ENCODE data around the gene NIBAN1. TPM values are rescaled to one million over a fixed set of nuclear protein-coding genes. Genes with fewer than 3 reads are reported as not detected.

Gene NIBAN1
- total RNA-seq, 1 experiment from 2014 or later = 8.1 TPM

- ChIA-PET POLR2A (no interaction called here), CTCF (no interaction called here)
- Mint-ChIP-seq H3K4me1 (peaks cover 20% of the 10 kb centered on the region), H3K27me3 (ENCODE audit: low read depth) (no peaks in the 10 kb centered on the region), H3K27ac (no peak overlapping the region), H3K36me3 (no peaks in the 10 kb centered on the region), H3K4me3 (no peak overlapping the region), H3K9me3 (no peaks in the 10 kb centered on the region)
- DNase-seq (ENCODE audit: low spot score) = no peak
- ATAC-seq = no peak
- TF ChIP-seq NR3C1 (CRISPR knock-in tag; conservative IDR thresholded peaks at IDR 0.05; ENCODE audit: low read depth) = no peak
Measured at GRCh38 chr1:184945678-184946412, 28.5 kb downstream of the NIBAN1 start.

- Mint-ChIP-seq H3K27ac (no peak overlapping the region), H3K27me3 (ENCODE audit: low read depth) (no peaks in the 10 kb centered on the region), H3K36me3 (no peaks in the 10 kb centered on the region), H3K4me3 (no peak overlapping the region), H3K4me1 (peaks cover 20% of the 10 kb centered on the region), H3K9me3 (no peaks in the 10 kb centered on the region)
- DNase-seq (ENCODE audit: low spot score) = no peak
- CTCF ChIA-PET = no interaction called here
- POLR2A ChIA-PET = no interaction called here
- TF ChIP-seq ZNF423 (CRISPR knock-in tag; IDR thresholded peaks at IDR 0.05) (no peak), FOXK1 (CRISPR knock-in tag; IDR thresholded peaks at IDR 0.05) (no peak), ATF3 (CRISPR knock-in tag; conservative IDR thresholded peaks at IDR 0.05) (no peak), GRHL2 (CRISPR knock-in tag; IDR thresholded peaks at IDR 0.05; ENCODE audit: insufficient replicate concordance, severe bottlenecking) (no peak), ETV6 (CRISPR knock-in tag; IDR thresholded peaks at IDR 0.05) (no peak)
- no peak for ATAC-seq
Measured at GRCh38 chr1:184945029-184945428, 29.3 kb downstream of the NIBAN1 start.

- no peaks in the 10 kb centered on the region for H3K9me3 Mint-ChIP-seq
- CTCF ChIA-PET = no interaction called here
- TF ChIP-seq ZBTB43 (CRISPR knock-in tag; IDR thresholded peaks at IDR 0.05) = no peak
- no peak for TF ChIP-seq ZNF219 (CRISPR knock-in tag; IDR thresholded peaks at IDR 0.05; ENCODE audit: borderline replicate concordance)
- no peak for TF ChIP-seq ZNF317 (CRISPR knock-in tag; IDR thresholded peaks at IDR 0.05; ENCODE audit: borderline replicate concordance, low read depth)
- TF ChIP-seq NR2C2 (CRISPR knock-in tag; IDR thresholded peaks at IDR 0.05) = no peak
- TF ChIP-seq PRDM15 (CRISPR knock-in tag; IDR thresholded peaks at IDR 0.05) = no peak
- no peak for TF ChIP-seq ZNF121 (CRISPR knock-in tag; IDR thresholded peaks at IDR 0.05)
- no peak for TF ChIP-seq ELF4 (CRISPR knock-in tag; IDR thresholded peaks at IDR 0.05; ENCODE audit: low read depth)
- no peak for TF ChIP-seq ESRRA (CRISPR knock-in tag; IDR thresholded peaks at IDR 0.05; ENCODE audit: borderline replicate concordance)
- TF ChIP-seq OVOL2 (CRISPR knock-in tag; IDR thresholded peaks at IDR 0.05; ENCODE audit: borderline replicate concordance) = no peak
- no peak for TF ChIP-seq NFYB (CRISPR knock-in tag; conservative IDR thresholded peaks at IDR 0.05; ENCODE audit: low read depth)
- TF ChIP-seq ETV6 (CRISPR knock-in tag; IDR thresholded peaks at IDR 0.05) = no peak
- TF ChIP-seq NR1H2 (CRISPR knock-in tag; IDR thresholded peaks at IDR 0.05) = no peak
- no peak for TF ChIP-seq ZMAT4 (CRISPR knock-in tag; IDR thresholded peaks at IDR 0.05)
- no peak for TF ChIP-seq CBFB (CRISPR knock-in tag; IDR thresholded peaks at IDR 0.05; ENCODE audit: low read depth)
- H3K4me3 Mint-ChIP-seq = no peak overlapping the region
- POLR2A ChIA-PET = no interaction called here
- no peaks in the 10 kb centered on the region for H3K27me3 Mint-ChIP-seq (ENCODE audit: low read depth)
- no peaks in the 10 kb centered on the region for H3K36me3 Mint-ChIP-seq
- no peak overlapping the region for H3K27ac Mint-ChIP-seq
- ATAC-seq = no peak
- peaks cover 20% of the 10 kb centered on the region for H3K4me1 Mint-ChIP-seq
- no peak for DNase-seq (ENCODE audit: low spot score)
Measured at GRCh38 chr1:184943998-184944397, 30.3 kb downstream of the NIBAN1 start.
